NB4 (cell line): ENCODE results near the gene GABBR2.

Experiments used
- MYC ChIP-seq: IDR thresholded peaks from 2 replicates; pipeline ENCODE4 v1.6.1; 2011; ENCODE audit warnings: low read depth, low read length
- POLR2A ChIP-seq: IDR thresholded peaks from 2 replicates; pipeline ENCODE4 v1.6.1; 2011; ENCODE audit warnings: mild to moderate bottlenecking; ENCODE audit not compliant: insufficient read length; ENCODE audit errors: extremely low read depth
- TF ChIP-seq, protein P1 (sequence below): IDR thresholded peaks from one replicate; pipeline ENCODE4 v1.5.1; 2012; ENCODE audit warnings: low read depth, low read length
- TF ChIP-seq, protein P2 (sequence below): IDR thresholded peaks from 2 replicates; pipeline ENCODE4 v1.6.1; 2011; ENCODE audit warnings: low read depth, low read length

DNA sequence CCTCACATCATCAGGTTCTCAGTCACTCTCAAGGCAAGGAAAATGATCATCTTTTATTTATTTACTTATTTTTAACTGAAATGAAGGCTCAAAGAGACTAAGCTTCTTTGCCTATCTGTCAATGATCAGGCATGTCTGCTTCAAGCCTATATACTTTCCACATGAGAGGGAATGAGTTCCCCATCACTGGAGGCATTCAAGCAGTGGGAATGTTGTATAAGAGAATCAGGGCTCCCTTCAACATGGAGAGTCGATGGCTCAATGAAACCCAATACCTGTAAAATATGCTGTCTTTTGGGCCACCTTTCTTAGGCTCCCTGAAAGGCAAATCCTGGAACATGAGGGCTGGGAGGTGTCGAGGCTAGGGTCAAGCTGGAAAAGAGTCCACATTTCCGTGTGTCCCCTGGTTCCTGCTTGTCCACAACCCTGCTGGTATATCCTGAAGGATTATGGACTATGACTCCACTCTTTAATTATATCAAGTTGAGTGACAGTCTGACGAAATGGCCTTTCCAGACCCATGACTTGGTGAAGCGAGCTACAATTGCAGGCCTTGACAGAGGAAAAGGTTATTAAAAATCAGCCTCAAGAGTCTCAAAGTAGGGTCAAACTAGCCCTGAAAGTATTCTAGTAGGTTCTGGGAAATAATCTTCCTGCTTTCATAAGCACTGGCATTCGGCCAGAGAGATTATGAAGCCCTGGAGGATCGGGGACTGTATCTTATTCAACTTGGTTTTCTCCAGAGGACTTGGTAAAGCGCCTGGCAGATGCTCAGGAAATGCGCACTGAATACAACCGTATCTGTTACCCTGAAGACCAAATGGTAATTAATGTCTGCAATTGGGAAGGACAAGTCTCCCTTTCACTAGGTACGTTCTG lies 307.4 kb downstream of the GABBR2 start:
- TF ChIP-seq, protein P1, sequence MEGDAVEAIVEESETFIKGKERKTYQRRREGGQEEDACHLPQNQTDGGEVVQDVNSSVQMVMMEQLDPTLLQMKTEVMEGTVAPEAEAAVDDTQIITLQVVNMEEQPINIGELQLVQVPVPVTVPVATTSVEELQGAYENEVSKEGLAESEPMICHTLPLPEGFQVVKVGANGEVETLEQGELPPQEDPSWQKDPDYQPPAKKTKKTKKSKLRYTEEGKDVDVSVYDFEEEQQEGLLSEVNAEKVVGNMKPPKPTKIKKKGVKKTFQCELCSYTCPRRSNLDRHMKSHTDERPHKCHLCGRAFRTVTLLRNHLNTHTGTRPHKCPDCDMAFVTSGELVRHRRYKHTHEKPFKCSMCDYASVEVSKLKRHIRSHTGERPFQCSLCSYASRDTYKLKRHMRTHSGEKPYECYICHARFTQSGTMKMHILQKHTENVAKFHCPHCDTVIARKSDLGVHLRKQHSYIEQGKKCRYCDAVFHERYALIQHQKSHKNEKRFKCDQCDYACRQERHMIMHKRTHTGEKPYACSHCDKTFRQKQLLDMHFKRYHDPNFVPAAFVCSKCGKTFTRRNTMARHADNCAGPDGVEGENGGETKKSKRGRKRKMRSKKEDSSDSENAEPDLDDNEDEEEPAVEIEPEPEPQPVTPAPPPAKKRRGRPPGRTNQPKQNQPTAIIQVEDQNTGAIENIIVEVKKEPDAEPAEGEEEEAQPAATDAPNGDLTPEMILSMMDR, result no peak
- TF ChIP-seq POLR2A (no peak), MYC (no peak)
- TF ChIP-seq, protein P2, sequence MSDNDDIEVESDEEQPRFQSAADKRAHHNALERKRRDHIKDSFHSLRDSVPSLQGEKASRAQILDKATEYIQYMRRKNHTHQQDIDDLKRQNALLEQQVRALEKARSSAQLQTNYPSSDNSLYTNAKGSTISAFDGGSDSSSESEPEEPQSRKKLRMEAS, result no peak
